BE2C (cell line): ENCODE data around the gene FIBCD1.

ENCODE experiments used
- DNase-seq: peaks from one replicate; pipeline ENCODE4 v3.0.0-alpha.2; 2020
- H3K27me3 ChIP-seq: fragments of 250-450 bp; sonication (Bioruptor Pico); 2 replicates; pipeline ENCODE4 v1.5.1; 2020; ENCODE audit warnings: mild to moderate bottlenecking
- H3K36me3 ChIP-seq: fragments of 250-450 bp; sonication (Bioruptor Pico); 2 replicates; pipeline ENCODE4 v1.5.1; 2020; ENCODE audit warnings: mild to moderate bottlenecking
- H3K4me1 ChIP-seq: fragments of 250-450 bp; sonication (Bioruptor Pico); 2 replicates; pipeline ENCODE4 v1.5.1; 2020
- H3K4me3 ChIP-seq: 2 replicates; pipeline ENCODE4 v1.5.1; 2011; ENCODE audit warnings: low read depth, low read length
- H3K9me3 ChIP-seq: fragments of 250-450 bp; sonication (Bioruptor Pico); 2 replicates; pipeline ENCODE4 v1.5.1; 2020
- CTCF ChIP-seq: IDR thresholded peaks from 2 replicates; pipeline ENCODE4 v1.5.1; 2012; ENCODE audit warnings: mild to moderate bottlenecking, low read depth, low read length

Gene FIBCD1

GRCh38 chr9:130881516-130881915 is 57.5 kb downstream of the FIBCD1 start:
- Histone ChIP-seq H3K36me3 (peaks cover 89% of the 10 kb centered on the region), H3K4me3 (no peak overlapping the region), H3K4me1 (no peaks in the 10 kb centered on the region), H3K27me3 (no peaks in the 10 kb centered on the region), H3K9me3 (no peaks in the 10 kb centered on the region)
- no peak for DNase-seq
- no peak for TF ChIP-seq CTCF

DNA sequence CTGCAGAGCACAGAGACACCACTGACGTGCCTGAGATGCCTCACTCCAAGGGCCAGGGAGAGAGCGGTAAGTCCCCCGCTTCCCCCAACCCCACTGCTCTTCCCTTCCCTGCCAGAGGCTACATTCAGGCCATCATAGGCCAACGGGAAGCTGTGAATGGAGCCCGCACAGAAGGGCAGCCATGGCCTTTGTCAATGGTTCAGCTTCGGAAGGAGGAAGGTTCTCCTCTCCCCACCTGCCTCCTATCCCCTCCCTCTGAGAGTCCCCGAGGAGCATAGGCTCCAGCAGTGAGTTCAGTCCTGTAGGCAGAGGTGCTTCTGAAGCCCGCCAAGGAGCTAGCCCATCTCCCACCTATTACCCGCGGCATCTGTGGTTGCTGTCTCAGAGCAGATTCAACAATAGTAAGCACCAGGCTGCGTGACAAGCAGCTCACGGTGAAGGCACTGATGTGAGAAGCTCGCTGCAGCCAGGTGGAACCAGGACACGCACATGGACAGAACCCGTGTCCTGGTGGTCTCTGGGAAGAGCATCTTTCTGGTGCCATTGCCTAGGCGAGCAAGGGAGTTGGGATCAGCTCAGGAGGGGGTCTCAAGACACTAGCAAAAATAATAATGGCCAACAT is 58.3 kb downstream of the FIBCD1 start:
- no peak for TF ChIP-seq CTCF
- DNase-seq = no peak
- Histone ChIP-seq H3K9me3 (no peaks in the 10 kb centered on the region), H3K4me3 (no peak overlapping the region), H3K4me1 (no peaks in the 10 kb centered on the region), H3K36me3 (peaks cover 81% of the 10 kb centered on the region), H3K27me3 (no peaks in the 10 kb centered on the region)

DNA sequence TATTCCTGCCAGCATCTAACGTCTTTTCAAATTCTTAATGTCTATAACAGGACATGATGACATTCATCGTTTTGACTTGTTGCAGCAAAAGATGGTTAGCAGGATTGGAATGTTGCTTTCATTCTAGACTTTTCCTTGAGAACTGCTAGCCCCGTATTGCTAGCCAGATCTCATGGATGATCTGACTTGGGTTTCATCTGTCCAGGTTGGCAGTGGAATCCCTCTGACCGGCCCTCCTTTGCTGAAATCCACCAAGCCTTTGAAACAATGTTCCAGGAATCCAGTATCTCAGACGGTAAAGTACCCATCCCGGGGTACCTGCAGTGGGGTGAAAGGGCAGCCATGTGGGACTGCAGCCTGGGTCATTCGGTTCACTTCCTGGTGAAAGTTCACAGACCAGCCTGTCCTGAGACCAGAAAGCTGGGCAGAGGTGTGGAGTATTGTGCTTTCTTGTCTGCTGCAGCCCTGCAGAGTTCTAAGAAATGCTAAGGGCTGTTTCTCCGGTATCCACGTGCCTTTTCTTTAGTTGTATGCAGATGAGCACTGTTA is 59.1 kb downstream of the FIBCD1 start:
- no peaks in the 10 kb centered on the region for H3K4me1 ChIP-seq
- peaks cover 75% of the 10 kb centered on the region for H3K36me3 ChIP-seq
- H3K4me3 ChIP-seq = no peak overlapping the region
- H3K27me3 ChIP-seq = no peaks in the 10 kb centered on the region
- no peak for DNase-seq
- TF ChIP-seq CTCF = no peak
- H3K9me3 ChIP-seq = no peaks in the 10 kb centered on the region

DNA sequence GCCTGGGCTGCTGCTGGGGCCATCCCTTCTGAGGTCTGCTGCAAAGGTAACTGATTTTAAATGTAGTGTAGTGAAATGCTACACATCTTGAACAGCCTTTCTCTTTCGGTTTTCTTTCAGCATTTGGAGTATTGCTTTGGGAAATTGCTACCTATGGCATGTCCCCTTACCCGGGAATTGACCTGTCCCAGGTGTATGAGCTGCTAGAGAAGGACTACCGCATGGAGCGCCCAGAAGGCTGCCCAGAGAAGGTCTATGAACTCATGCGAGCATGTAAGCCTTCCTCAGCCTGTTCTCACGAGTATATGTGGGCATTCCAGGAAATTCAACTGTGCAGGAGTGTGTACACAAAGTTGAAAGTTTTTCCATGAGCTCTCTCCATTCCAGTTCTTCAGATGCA is 60.8 kb downstream of the FIBCD1 start:
- Histone ChIP-seq H3K9me3 (no peaks in the 10 kb centered on the region), H3K36me3 (peaks cover 75% of the 10 kb centered on the region), H3K27me3 (no peaks in the 10 kb centered on the region), H3K4me3 (no peak overlapping the region), H3K4me1 (no peaks in the 10 kb centered on the region)
- no peak for DNase-seq
- TF ChIP-seq CTCF = no peak

GRCh38 chr9:130877300-130877699 is 61.7 kb downstream of the FIBCD1 start:
- H3K36me3 ChIP-seq = peaks cover 76% of the 10 kb centered on the region
- H3K9me3 ChIP-seq = no peaks in the 10 kb centered on the region
- DNase-seq = no peak
- TF ChIP-seq CTCF = no peak
- no peak overlapping the region for H3K4me3 ChIP-seq
- no peaks in the 10 kb centered on the region for H3K4me1 ChIP-seq
- H3K27me3 ChIP-seq = no peaks in the 10 kb centered on the region

DNA sequence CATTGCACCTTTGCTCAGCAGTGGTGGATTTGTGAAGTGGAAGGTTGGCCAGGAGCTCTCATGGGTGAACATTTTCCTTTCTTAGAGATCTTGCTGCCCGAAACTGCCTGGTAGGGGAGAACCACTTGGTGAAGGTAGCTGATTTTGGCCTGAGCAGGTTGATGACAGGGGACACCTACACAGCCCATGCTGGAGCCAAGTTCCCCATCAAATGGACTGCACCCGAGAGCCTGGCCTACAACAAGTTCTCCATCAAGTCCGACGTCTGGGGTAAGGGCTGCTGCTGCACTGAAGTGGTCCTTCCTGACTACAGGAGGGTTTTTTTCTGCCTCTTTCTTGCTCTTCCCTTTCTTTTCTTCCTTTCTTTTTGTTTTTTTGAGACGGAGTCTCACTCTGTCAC is 64.3 kb downstream of the FIBCD1 start:
- H3K4me3 ChIP-seq = no peak overlapping the region
- DNase-seq = no peak
- TF ChIP-seq CTCF = no peak
- peaks cover 8% of the 10 kb centered on the region for H3K4me1 ChIP-seq
- H3K9me3 ChIP-seq = no peaks in the 10 kb centered on the region
- peaks cover 67% of the 10 kb centered on the region for H3K36me3 ChIP-seq
- H3K27me3 ChIP-seq = no peaks in the 10 kb centered on the region
